ENCODE data around the gene NHSL2. TPM values are rescaled to one million over a fixed set of nuclear protein-coding genes. Genes with fewer than 3 reads are reported as not detected.
A peak's percentile ranks its signal among the peaks of the same experiment; 100 is the strongest.

The NHSL2 gene
- total RNA-seq, 1 experiment from 2014 or later = 0.29 TPM

DNA sequence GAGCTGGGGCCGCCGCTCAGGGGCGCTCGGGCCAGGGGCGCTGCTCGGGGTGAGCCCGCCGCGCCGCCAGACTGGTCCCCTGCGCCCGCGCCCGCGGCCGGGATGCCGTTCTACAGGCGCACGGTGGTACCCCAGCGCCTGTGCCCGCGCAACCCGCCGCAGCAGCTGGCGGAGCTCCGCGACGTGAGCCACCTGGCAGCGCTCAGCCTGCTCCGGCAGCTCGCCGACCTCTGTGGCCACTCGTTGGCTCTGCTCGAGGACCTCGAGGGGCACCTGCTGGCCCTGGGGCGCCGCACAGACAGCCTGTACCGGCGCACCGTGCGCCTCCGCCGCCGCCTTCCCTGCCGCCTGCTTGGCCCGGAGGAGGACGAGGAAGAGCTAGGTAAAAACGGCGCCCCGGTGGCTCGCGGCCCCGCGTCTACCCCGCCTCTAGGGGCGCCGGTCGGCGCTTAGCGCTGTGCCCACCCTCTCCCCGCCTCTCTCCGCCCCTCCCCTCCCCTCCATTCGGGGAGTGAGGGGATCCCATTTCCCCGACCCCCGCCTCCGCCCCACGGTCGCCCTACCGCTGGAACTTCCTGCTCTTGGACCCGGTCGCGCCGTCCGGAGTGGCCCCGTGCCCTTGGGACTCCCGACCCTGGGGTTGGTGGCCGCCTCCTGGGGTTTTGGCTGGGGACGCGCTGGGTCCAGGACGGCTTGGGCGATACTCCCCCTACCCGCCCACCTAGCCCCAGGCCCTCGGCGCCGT lies 513 bp downstream of the NHSL2 start:
- Histone ChIP-seq H3K9me3 (replicated peaks) (no peaks in the 10 kb centered on the region), H3K4me3 (peak overlapping the region; percentile 21), H3K4me1 (replicated peaks) (peaks cover 4% of the 10 kb centered on the region), H3K27me3 (replicated peaks) (peaks cover 10% of the 10 kb centered on the region; the same call in 1 of the 2 replicates), H3K27ac (no peak overlapping the region), H3K36me3 (no peaks in the 10 kb centered on the region)
- no peak for DNase-seq (ENCODE audit: low read depth in 1 of 2, low spot score in 2 of 2)

DNA sequence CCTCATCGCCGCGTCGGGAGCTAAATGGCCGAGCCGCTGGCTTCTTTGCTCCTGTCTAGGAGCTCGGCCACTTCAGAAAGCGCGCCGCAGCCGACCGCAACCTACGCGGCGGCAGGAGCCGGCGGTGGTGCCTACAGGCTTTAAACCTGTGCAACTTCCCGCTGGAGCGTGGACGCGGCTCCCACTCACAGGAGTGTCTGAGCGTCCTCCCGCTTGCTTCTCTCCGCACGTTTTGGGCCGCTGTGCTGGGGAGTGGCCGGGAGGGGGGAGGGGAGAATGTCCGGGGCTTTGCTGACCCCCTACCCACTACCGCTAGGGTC lies 1.0 kb downstream of the NHSL2 start:
- Histone ChIP-seq H3K27ac (no peak overlapping the region), H3K9me3 (replicated peaks) (no peaks in the 10 kb centered on the region), H3K27me3 (replicated peaks) (peaks cover 10% of the 10 kb centered on the region; the same call in 1 of the 2 replicates), H3K36me3 (no peaks in the 10 kb centered on the region), H3K4me3 (no peak overlapping the region), H3K4me1 (replicated peaks) (peaks cover 4% of the 10 kb centered on the region)
- DNase-seq (ENCODE audit: low read depth in 1 of 2, low spot score in 2 of 2) = no peak

DNA sequence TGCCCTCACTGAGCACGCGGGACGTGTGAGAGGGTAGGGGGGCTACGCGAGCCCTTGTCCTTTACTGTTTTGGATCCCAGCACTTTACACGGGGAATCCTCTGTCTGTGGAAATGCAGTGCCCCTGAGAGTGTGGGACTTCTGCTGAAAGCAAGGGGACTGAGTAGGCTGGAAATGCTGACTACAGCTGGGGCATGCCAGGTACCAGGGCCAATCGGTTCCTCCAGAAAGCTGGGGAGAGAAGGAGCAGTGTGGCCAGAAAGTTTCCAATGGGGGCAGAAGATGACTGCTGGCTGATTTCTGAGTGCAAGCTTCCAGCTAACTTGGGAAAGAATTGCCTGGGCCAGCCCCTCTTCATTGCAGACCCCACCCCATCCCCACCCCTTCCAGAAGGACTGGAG lies 1.5 kb downstream of the NHSL2 start:
- Histone ChIP-seq H3K27me3 (replicated peaks) (peaks cover 10% of the 10 kb centered on the region; the same call in 1 of the 2 replicates), H3K9me3 (replicated peaks) (no peaks in the 10 kb centered on the region), H3K4me3 (no peak overlapping the region), H3K36me3 (no peaks in the 10 kb centered on the region), H3K4me1 (replicated peaks) (peaks cover 4% of the 10 kb centered on the region), H3K27ac (no peak overlapping the region)
- no peak for DNase-seq (ENCODE audit: low read depth in 1 of 2, low spot score in 2 of 2)

DNA sequence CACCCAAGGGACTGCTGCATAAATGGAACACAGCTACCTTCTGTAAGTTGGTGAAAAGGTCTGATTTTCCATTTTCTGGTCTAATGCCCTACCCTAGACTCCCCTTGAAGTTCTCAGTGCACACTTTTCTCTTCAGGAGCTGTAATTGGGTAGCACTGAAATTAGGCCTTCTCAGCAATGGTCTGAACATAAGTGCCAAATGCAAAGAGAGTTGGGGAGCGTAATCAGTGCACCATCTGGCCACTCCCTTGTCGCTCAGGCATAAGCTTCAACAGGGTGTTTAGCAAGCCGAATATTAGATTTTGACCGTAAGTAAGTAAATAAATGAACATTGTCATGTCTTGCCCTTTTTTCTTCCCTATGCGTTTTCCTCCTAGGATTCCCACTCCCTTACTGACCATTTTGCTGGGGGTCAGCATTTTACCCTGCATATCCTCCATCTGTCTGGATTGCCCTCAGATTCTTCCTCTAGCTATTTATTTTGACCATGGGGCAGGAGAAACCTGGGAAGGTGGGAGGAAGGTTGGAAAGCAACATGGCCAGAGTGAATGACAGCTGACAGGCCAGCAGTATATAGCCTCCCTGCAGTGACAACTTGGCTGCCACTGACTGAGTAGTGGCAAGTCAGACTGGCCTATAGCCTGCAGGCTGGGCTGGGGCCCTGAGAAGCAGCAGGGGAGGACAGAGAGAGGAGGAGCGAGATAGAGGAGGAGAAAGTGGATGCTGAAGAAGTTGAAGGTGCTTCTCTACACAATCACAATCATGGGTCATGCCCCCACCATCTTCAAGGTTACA lies 2.7 kb downstream of the NHSL2 start:
- no peaks in the 10 kb centered on the region for H3K9me3 ChIP-seq (replicated peaks)
- H3K27ac ChIP-seq = no peak overlapping the region
- H3K4me1 ChIP-seq (replicated peaks) = peaks cover 4% of the 10 kb centered on the region
- peaks cover 10% of the 10 kb centered on the region; the same call in 1 of the 2 replicates for H3K27me3 ChIP-seq (replicated peaks)
- no peak overlapping the region for H3K4me3 ChIP-seq
- H3K36me3 ChIP-seq = no peaks in the 10 kb centered on the region
- DNase-seq (ENCODE audit: low read depth in 1 of 2, low spot score in 2 of 2) = no peak

DNA sequence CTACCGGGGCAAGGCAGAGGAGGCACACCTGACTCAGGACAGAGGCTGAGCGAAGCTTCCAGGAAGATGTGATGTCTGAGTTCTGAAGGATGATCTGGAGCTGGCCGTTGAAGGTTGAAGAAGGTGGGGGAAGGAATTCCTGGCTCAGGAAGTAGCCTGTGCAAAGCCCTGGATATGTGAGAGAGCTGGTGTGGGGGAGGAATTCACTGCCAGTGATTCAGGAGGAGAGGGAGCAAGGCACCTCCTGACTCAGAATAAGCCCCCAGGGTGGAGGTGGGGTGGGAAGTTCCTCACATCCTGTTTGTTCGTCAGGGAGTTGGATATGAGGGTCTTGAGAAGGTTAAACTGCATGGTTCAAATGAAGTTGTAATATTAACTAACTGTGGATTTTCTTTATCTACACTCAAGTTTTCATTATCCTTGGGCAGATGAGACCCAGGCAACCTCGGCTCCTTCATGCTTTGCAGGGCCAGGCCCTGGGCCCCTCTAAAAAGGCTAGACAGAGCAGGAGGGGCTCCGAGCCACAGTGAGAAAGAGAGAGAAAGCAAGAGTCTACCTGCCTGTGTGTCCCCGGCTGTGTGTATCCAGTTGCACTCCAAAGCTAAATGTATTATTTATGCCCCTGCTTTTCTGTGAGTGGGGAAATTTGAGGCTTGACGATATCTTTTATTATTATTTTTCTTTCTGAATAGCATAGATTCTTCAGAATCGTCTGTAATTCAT lies 7.1 kb downstream of the NHSL2 start:
- DNase-seq (ENCODE audit: low read depth in 1 of 2, low spot score in 2 of 2) = no peak
- H3K27me3 ChIP-seq (replicated peaks) = no peaks in the 10 kb centered on the region
- H3K9me3 ChIP-seq (replicated peaks) = no peaks in the 10 kb centered on the region
- H3K4me3 ChIP-seq = no peak overlapping the region
- no peak overlapping the region for H3K27ac ChIP-seq
- no peaks in the 10 kb centered on the region for H3K4me1 ChIP-seq (replicated peaks)
- no peaks in the 10 kb centered on the region for H3K36me3 ChIP-seq

DNA sequence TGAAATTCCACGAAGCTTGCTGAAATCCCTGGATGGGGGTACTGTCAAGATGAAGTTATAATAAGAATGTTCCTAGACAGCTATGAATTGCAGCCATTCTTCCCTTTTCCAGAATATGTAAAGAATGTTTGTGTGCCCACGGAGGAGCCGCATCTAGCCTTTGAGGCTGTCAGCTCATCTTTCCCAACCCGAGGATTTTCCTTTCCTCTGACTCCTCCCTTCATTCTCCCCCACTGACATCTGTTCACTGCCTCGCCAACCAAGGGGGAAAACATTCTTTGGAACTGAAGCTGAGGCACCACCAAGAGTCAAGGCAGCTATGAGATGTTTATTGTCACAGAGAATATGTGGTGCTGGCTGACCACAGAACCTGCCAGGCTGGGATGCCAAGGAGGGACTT lies 8.8 kb downstream of the NHSL2 start:
- Histone ChIP-seq H3K36me3 (no peaks in the 10 kb centered on the region), H3K4me1 (replicated peaks) (no peaks in the 10 kb centered on the region), H3K27ac (no peak overlapping the region), H3K27me3 (replicated peaks) (no peaks in the 10 kb centered on the region), H3K4me3 (no peak overlapping the region), H3K9me3 (replicated peaks) (no peaks in the 10 kb centered on the region)
- no peak for DNase-seq (ENCODE audit: low read depth in 1 of 2, low spot score in 2 of 2)

DNA sequence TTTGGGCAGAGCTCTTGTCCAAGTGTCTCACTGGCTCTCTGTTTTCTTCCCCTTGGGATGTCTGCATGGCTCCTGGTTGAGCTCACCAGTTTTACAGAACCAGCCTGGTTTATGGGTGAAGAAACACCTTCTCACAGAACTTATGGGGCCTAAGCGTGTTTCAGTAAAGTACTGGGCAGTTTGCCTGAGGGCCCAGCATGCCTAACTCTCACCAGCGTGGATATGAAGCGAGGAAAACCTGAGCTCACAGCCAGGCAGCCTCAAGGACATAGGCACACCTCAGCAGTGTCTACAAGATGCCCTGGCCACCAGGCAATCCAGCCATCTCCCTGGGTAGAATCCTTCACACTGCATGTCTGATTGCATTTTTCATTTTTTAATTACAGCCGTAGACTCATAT lies 9.2 kb downstream of the NHSL2 start:
- Histone ChIP-seq H3K27me3 (replicated peaks) (no peaks in the 10 kb centered on the region), H3K9me3 (replicated peaks) (no peaks in the 10 kb centered on the region), H3K36me3 (no peaks in the 10 kb centered on the region), H3K4me1 (replicated peaks) (no peaks in the 10 kb centered on the region), H3K27ac (no peak overlapping the region), H3K4me3 (no peak overlapping the region)
- DNase-seq (ENCODE audit: low read depth in 1 of 2, low spot score in 2 of 2) = no peak

DNA sequence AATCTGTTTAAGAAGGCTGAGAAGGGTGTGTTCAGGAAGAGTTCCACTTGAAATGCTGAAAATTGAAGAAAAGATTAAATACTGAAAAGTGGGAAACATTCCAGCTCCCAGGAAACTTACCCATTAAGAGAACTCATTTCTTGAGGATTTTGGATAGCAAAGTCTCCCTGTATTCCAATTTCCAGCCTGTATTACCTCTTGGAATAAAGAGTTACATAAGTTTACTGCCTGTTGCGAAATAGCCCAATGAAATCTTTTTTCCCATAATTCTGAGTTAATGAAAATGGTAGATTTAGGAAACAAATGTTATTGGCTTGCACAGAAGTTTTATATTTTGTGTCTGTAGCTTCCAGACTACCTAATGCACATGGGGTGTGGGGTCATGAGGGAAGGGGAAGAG lies 12.0 kb downstream of the NHSL2 start:
- Histone ChIP-seq H3K4me3 (no peak overlapping the region), H3K36me3 (no peaks in the 10 kb centered on the region), H3K4me1 (replicated peaks) (no peaks in the 10 kb centered on the region), H3K27me3 (replicated peaks) (no peaks in the 10 kb centered on the region), H3K9me3 (replicated peaks) (no peaks in the 10 kb centered on the region), H3K27ac (no peak overlapping the region)
- no peak for DNase-seq (ENCODE audit: low read depth in 1 of 2, low spot score in 2 of 2)

DNA sequence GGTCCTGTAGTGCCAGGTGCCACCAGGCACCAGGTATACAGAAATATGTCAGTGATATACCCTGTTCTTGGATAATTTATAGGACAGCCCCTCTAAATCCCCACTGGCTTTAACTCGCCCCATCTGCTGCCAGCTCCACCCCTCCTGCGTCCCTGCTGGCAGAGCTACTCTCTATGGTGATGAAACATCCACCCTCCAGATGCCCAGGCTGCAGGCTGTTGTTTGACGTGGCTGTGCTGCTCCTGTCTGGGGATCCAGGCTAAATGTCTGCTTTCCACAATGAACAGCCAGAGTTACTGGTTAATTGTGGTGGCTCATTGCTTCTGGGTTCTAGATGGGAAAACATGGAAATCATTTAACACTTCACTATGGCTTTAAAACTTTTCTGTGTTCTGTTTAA lies 12.9 kb downstream of the NHSL2 start:
- no peak overlapping the region for H3K27ac ChIP-seq
- no peaks in the 10 kb centered on the region for H3K4me1 ChIP-seq (replicated peaks)
- H3K27me3 ChIP-seq (replicated peaks) = no peaks in the 10 kb centered on the region
- no peak for DNase-seq (ENCODE audit: low read depth in 1 of 2, low spot score in 2 of 2)
- no peaks in the 10 kb centered on the region for H3K36me3 ChIP-seq
- H3K4me3 ChIP-seq = no peak overlapping the region
- no peaks in the 10 kb centered on the region for H3K9me3 ChIP-seq (replicated peaks)

DNA sequence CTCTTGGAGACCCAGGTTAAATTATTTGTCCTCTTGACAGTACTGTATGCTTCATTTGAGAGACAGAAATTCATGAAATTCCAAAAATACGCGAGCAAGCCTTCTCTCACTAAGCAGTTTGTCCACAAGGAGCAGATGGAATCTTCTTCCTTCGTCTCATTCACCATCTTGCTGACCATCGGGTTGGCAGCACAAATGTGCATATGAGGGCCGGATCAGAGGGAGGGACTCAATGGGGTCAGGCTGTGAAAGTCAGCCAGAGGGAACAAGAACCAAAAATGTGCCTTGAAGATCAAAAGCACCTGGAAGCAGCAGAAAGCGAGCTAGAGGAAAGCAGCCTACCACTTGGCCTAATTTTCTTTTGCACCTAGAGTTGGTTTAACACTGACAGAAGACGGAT lies 16.4 kb downstream of the NHSL2 start:
- H3K9me3 ChIP-seq (replicated peaks) = no peaks in the 10 kb centered on the region
- DNase-seq (ENCODE audit: low read depth in 1 of 2, low spot score in 2 of 2) = no peak
- no peak overlapping the region for H3K4me3 ChIP-seq
- H3K27me3 ChIP-seq (replicated peaks) = no peaks in the 10 kb centered on the region
- no peaks in the 10 kb centered on the region for H3K36me3 ChIP-seq
- no peaks in the 10 kb centered on the region for H3K4me1 ChIP-seq (replicated peaks)
- no peak overlapping the region for H3K27ac ChIP-seq

DNA sequence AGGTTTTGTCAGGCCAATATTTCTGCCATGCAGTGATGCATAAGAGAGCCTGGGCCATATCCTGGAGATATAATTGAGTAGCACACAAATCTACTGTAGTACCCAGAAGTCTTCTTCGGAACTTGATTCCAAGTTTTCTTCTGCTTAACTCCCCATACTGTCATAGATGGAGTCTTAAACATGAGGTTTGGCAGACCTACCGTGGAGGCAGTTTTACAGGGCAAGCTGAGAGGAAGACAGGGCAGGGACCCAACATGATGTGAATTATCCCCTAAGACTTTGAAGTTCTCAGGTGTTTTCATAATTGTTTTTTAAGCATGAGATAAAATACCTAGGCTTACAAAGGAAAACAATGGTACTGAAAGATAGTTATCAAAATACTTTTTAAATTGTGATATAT lies 18.2 kb downstream of the NHSL2 start:
- Histone ChIP-seq H3K4me1 (replicated peaks) (no peaks in the 10 kb centered on the region), H3K27me3 (replicated peaks) (no peaks in the 10 kb centered on the region), H3K4me3 (no peak overlapping the region), H3K36me3 (no peaks in the 10 kb centered on the region), H3K9me3 (replicated peaks) (no peaks in the 10 kb centered on the region), H3K27ac (no peak overlapping the region)
- no peak for DNase-seq (ENCODE audit: low read depth in 1 of 2, low spot score in 2 of 2)

DNA sequence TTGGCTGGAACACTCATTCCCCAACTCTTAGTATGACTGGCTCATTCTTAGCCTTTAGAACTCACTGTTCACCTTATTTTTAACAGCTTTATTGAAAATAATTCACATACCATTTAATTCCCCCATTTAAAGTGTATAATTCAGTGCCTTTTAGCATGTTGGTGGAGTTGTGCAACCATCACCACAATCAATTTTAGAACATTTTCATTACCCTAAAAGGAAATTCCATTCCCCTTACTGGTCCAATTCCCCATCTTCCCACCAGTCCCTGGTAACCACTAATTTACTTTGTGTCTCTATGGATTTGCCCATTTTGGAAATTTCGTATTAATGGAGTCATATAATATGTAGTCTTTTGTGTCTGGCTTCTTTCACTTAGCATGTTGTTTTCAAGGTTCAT lies 19.7 kb downstream of the NHSL2 start:
- no peak overlapping the region for H3K27ac ChIP-seq
- no peak overlapping the region for H3K4me3 ChIP-seq
- no peaks in the 10 kb centered on the region for H3K4me1 ChIP-seq (replicated peaks)
- no peaks in the 10 kb centered on the region for H3K27me3 ChIP-seq (replicated peaks)
- H3K36me3 ChIP-seq = no peaks in the 10 kb centered on the region
- DNase-seq (ENCODE audit: low read depth in 1 of 2, low spot score in 2 of 2) = no peak
- no peaks in the 10 kb centered on the region for H3K9me3 ChIP-seq (replicated peaks)

DNA sequence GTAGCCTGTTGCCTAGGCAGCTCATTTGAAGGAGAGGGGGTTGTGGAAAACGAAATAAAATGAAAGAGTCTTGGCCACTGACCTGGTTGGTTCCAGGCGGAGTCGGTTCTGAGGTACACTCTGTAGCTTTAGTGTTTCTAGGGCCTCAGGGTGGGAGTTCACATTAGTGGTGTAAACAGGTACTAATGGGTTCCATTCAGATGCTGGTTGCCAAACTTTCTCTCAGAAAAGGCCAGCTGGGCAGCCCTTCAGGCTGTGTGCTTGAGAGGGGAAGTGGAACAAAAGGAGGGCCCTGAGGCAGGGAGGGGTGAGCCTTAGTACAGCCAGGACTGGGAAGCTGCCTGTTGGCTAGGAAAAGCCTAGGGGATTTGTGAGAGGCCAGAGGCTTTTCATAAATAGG lies 24.8 kb downstream of the NHSL2 start:
- H3K27me3 ChIP-seq (replicated peaks) = no peaks in the 10 kb centered on the region
- no peaks in the 10 kb centered on the region for H3K4me1 ChIP-seq (replicated peaks)
- no peaks in the 10 kb centered on the region for H3K9me3 ChIP-seq (replicated peaks)
- no peak overlapping the region for H3K27ac ChIP-seq
- H3K36me3 ChIP-seq = no peaks in the 10 kb centered on the region
- no peak overlapping the region for H3K4me3 ChIP-seq
- DNase-seq (ENCODE audit: low read depth in 1 of 2, low spot score in 2 of 2) = no peak

DNA sequence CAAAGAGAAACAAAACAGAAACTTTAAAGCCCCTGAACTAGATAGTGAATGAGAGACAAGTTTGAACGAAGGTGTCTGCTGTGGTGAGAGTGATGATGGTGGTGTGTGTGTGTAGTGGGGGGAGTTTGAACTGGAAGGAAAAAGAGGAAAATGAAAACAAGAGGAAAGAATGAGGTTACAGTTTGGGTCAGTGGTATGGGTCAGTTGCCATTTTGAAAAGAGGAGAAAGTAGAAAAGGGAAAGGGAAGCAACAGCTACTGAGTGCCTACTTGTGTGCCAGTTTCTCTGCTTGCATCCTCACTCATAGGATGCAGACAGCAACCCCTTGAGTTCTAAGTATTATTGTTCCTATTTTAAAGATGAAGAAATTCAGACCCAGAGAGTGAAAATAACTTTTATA lies 26.0 kb downstream of the NHSL2 start:
- no peak overlapping the region for H3K4me3 ChIP-seq
- no peaks in the 10 kb centered on the region for H3K4me1 ChIP-seq (replicated peaks)
- no peak overlapping the region for H3K27ac ChIP-seq
- H3K9me3 ChIP-seq (replicated peaks) = no peaks in the 10 kb centered on the region
- no peak for DNase-seq (ENCODE audit: low read depth in 1 of 2, low spot score in 2 of 2)
- no peaks in the 10 kb centered on the region for H3K27me3 ChIP-seq (replicated peaks)
- H3K36me3 ChIP-seq = no peaks in the 10 kb centered on the region

Measured in SJSA1 (cell line).